Measurements from ENCODE around the gene BCL2L11. TPM values are rescaled to one million over a fixed set of nuclear protein-coding genes. Genes with fewer than 3 reads are reported as not detected.

BCL2L11 gene
- total RNA-seq, 1 donor: 2.2 TPM

- no peak overlapping the region for H3K4me3 ChIP-seq (ENCODE audit: low read depth, low read length)
- no peak for DNase-seq (ENCODE audit: low read depth)
- TF ChIP-seq CTCF (IDR thresholded peaks at IDR 0.05; ENCODE audit: insufficient read depth, low read length): no peak
Observed at GRCh38 chr2:111143107-111143842, 22.6 kb downstream of the BCL2L11 start.

GRCh38 chr2:111143843-111144198 lies 23.1 kb downstream of the BCL2L11 start:
- TF ChIP-seq CTCF (IDR thresholded peaks at IDR 0.05; ENCODE audit: insufficient read depth, low read length): no peak
- no peak overlapping the region for H3K4me3 ChIP-seq (ENCODE audit: low read depth, low read length)
- DNase-seq (ENCODE audit: low read depth): no peak

DNA sequence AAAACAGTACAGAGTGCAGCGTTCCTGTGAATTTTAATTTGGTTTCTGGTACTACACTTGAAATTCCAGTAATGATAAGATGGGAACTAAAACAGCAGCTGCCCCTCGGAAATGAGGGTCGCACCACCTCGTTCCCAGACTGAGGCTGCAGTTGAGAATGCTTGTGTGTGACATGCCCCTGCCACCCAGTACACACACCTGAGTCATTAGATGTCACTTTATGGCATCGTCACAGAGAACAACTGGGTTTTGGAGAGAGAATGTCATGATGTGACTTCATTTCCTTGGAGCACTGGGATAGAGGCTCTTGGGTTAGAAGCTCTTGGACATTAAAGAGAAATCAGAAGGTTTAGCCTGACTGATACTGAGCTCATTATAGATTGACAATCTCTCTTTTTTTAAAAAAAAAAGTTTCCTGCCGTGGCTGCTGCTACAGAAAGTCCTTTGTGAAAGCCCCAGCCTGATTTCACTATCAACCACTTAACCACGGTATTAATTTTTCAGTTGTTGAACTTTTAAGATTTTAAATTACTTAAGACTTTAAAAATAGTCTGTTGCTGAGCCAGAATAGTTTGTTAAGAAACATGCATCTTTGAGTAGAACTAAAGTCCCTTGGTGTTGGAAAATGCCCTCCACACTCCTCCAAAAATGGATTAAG lies 24.5 kb downstream of the BCL2L11 start:
- DNase-seq (ENCODE audit: low read depth): no peak
- no peak overlapping the region for H3K4me3 ChIP-seq (ENCODE audit: low read depth, low read length)
- TF ChIP-seq CTCF (IDR thresholded peaks at IDR 0.05; ENCODE audit: insufficient read depth, low read length): no peak

- no peak overlapping the region for H3K4me3 ChIP-seq (ENCODE audit: low read depth, low read length)
- no peak for TF ChIP-seq CTCF (IDR thresholded peaks at IDR 0.05; ENCODE audit: insufficient read depth, low read length)
- no peak for DNase-seq (ENCODE audit: low read depth)
Observed at GRCh38 chr2:111145951-111146350, 25.2 kb downstream of the BCL2L11 start.

DNA sequence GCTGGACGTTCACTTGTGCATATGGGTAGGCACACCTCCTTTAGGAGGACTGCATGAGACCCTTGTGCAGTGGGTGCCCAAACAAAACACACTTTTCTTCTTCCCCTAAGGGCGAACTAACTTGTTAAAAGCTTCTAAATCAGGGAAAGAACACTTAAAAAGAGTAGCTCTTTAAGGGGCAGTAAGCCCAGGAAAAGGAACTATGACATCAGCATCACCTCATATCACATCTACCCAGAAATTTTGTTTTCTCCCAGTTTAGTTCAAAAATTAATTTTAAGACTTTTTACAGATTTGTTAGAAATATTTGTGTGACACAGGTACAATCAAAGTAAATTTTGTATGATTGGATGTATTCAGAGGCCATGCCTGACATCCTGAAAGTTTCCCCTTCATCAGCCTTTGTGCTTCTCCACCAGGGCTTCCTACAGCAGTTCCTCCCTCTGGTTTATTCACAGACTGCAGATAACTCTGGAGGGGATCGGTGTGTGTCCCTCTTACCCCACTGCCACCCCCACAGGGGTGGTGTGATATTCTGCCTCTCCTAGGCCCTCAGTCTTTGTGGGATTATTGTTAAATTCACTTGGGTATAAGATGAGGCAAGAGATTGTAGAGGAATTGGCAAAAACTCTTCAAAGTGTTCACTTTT lies 27.6 kb downstream of the BCL2L11 start:
- no peak for TF ChIP-seq CTCF (IDR thresholded peaks at IDR 0.05; ENCODE audit: insufficient read depth, low read length)
- DNase-seq (ENCODE audit: low read depth): no peak

DNA sequence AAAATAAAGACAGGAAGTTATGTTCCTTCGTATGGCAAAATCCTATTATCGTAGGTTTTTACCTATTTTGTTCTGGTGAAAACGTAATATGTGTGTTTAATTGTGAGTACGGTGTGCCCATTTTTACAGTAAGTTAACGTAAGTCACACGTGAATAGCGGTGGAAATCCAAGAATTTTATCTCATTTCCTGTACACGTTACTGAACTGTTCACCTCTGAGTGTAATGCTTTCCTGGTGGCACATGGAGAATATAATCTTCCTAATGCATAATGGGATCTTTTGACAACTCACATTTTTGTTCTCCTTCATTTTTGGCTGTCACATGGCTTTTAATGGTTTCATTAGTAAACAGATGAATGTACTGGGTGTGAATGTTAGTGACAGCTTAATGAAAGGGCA lies 28.2 kb downstream of the BCL2L11 start:
- H3K4me3 ChIP-seq (ENCODE audit: low read depth, low read length): no peak overlapping the region
- TF ChIP-seq CTCF (IDR thresholded peaks at IDR 0.05; ENCODE audit: insufficient read depth, low read length): no peak
- no peak for DNase-seq (ENCODE audit: low read depth)

More for the DNA sequence above, 27.6 kb downstream of the BCL2L11 start:
- H3K4me3 ChIP-seq (ENCODE audit: low read depth, low read length): no peak overlapping the region

All from fibroblast of the aortic adventitia (primary cell).